Upper lobe of right lung (tissue), 1 donor: ENCODE measurements around the gene PDYN. TPM values are rescaled to one million over a fixed set of nuclear protein-coding genes. Genes with fewer than 3 reads are reported as not detected.

ENCODE experiments used
- ATAC-seq: fragments of 200-7000 bp; cut with Tn5 transposase; one replicate; pipeline ENCODE4 v1.9.1; 2020; ENCODE audit warnings: mild to moderate bottlenecking, moderate library complexity
- DNase-seq: peaks from one replicate; pipeline ENCODE4 v3.0.0-alpha.2; 2020
- H3K27ac ChIP-seq: fragments of 200-600 bp; one replicate; pipeline ENCODE4 v1.8.0; 2022
- H3K27me3 ChIP-seq: fragments of 200-600 bp; one replicate; pipeline ENCODE4 v1.8.0; 2022; ENCODE audit warnings: mild to moderate bottlenecking
- H3K36me3 ChIP-seq: fragments of 200-600 bp; one replicate; pipeline ENCODE4 v1.8.0; 2022
- H3K4me1 ChIP-seq: fragments of 200-600 bp; one replicate; pipeline ENCODE4 v1.8.0; 2022
- H3K4me3 ChIP-seq: fragments of 200-600 bp; one replicate; pipeline ENCODE4 v1.8.0; 2022; ENCODE audit warnings: mild to moderate bottlenecking
- H3K9me3 ChIP-seq: fragments of 200-600 bp; one replicate; pipeline ENCODE4 v1.8.0; 2022
- CTCF ChIP-seq: fragments of 200-600 bp; IDR thresholded peaks from one replicate; pipeline ENCODE4 v1.8.0; 2022; ENCODE audit warnings: antibody characterized with exemption
- intact Hi-C: fragments of 100-400 bp; cut with DNase I; formaldehyde crosslinking; loops from one replicate; pipeline ENCODE4 v1.11.0; 2022
- total RNA-seq: library from RNA; stranded (reverse); fragmentation: NEBNext Ultra II Directional; extraction: Animal tissue kit (Norgen Biotek cat#: 25700); gene quantifications from one replicate; pipeline ENCODE4 v1.2.1, GENCODE V29; 2021
- donor health status: DM: no; HTN: yes; CAD: no; lungs with severe emphysema.

PDYN gene
- total RNA-seq, 1 donor from 2014 or later = not detected

DNA sequence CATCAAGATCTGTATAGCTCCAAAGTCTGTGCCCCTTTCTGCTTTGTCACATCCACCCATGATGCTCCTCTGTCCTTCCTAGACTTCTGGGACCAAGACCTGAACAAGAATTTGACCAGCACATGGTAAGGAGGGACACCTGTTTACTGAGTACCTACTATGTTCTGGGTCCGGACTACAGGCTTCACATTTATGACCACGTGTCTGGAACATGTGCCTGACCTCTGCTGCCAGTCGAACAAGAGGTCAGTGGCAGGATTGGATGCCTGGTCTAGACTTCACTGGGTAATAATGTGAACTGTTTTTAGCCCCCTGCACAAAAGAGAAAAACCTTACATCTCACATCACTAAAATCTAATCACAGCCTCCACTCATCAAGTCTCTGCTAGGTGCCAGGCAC is 7.3 kb upstream of the PDYN start:
- Histone ChIP-seq H3K9me3 (no peaks in the 10 kb centered on the region), H3K4me1 (no peaks in the 10 kb centered on the region), H3K27ac (no peak overlapping the region), H3K36me3 (no peaks in the 10 kb centered on the region), H3K4me3 (no peak overlapping the region), H3K27me3 (peaks cover 51% of the 10 kb centered on the region)
- ATAC-seq = no peak
- intact Hi-C loops = no loop called here
- TF ChIP-seq CTCF = no peak
- DNase-seq = no peak

DNA sequence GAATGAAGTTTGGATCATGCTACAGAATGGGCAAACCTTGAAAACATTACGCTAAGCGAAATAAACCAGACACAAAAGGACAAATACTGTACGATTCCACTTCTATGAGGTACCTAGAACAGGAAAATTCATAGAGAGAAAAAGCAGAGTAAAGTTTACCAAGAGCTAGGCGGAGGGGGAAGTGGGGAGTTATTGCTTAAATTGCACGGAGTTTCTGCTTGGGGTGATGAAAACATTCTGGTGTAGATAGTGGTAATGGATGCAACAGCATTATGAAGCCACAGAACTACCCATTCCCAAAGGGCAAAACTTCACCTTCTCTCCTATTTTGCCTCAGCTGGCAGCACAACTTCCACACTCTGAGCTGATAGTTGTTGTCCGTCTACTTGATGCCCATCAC is 6.4 kb upstream of the PDYN start:
- no peaks in the 10 kb centered on the region for H3K9me3 ChIP-seq
- no peaks in the 10 kb centered on the region for H3K36me3 ChIP-seq
- no peak overlapping the region for H3K27ac ChIP-seq
- intact Hi-C loops = no loop called here
- DNase-seq (no peak), ATAC-seq (peak; percentile 61)
- H3K4me1 ChIP-seq = no peaks in the 10 kb centered on the region
- peaks cover 51% of the 10 kb centered on the region for H3K27me3 ChIP-seq
- no peak overlapping the region for H3K4me3 ChIP-seq
- TF ChIP-seq CTCF = no peak

- no peak for DNase-seq
- H3K4me1 ChIP-seq = no peaks in the 10 kb centered on the region
- peaks cover 46% of the 10 kb centered on the region for H3K27me3 ChIP-seq
- TF ChIP-seq CTCF = no peak
- no peak for ATAC-seq
- no peak overlapping the region for H3K27ac ChIP-seq
- no peak overlapping the region for H3K4me3 ChIP-seq
- H3K36me3 ChIP-seq = no peaks in the 10 kb centered on the region
- H3K9me3 ChIP-seq = no peaks in the 10 kb centered on the region
- intact Hi-C loops = no loop called here
These were observed 4.9 kb upstream of the PDYN start for GRCh38 chr20:1998715-1999114.

DNA sequence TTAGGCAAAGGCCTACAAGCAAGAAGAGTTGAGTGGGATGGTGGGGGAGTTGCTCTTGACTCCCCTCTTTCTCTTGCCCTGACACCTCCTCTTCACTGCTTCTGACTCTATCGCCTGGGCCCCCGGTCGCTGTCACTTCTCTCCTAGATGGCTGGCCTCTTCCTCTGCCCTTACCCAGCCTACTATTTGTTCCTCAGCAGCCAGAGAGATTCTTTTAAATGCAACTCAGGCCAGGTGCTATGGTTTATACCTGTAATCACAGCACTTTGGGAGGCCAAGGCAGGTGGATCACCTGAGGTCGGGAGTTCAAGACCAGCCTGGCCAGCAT is 4.3 kb upstream of the PDYN start:
- no peaks in the 10 kb centered on the region for H3K9me3 ChIP-seq
- no peaks in the 10 kb centered on the region for H3K4me1 ChIP-seq
- intact Hi-C loops = no loop called here
- H3K36me3 ChIP-seq = no peaks in the 10 kb centered on the region
- H3K4me3 ChIP-seq = no peak overlapping the region
- H3K27ac ChIP-seq = no peak overlapping the region
- TF ChIP-seq CTCF = no peak
- ATAC-seq (no peak), DNase-seq (no peak)
- H3K27me3 ChIP-seq = peaks cover 44% of the 10 kb centered on the region

DNA sequence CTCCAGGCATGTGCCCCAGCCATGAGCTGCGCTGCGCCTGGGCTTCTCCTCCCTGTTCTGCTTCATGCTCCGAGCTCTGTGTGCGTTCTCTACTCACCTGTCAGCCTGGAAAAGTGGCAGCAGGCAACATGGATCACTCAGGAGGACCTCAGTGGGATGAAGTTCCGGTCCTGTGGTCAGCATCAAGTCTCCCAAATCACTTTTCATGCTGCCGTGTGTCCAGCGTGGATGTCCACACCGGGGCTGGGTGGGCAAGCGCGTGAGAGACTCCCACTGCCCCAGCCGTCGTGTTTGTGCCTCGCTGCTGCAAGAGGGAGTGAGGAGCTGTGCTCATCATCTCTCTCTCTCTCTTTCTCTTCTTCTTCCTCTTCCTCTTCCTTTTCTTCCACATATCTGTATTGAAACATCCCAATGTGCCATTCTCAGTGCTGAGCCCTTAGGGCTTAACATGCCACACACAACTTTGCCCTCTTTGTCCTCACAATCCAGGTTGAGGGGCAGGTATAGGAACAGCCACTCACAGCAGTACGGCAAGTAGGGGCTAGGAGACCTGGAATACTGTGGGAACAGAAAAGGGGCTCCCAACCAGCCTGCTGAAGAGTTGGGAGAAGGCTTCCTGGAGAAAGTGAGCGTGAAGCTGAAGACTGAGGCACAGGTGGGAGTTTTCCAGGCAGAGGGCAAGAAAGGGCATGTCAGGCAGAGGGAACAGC is 3.8 kb upstream of the PDYN start:
- DNase-seq (no peak), ATAC-seq (no peak)
- no peak for TF ChIP-seq CTCF
- intact Hi-C loops = no loop called here
- Histone ChIP-seq H3K4me1 (no peaks in the 10 kb centered on the region), H3K36me3 (no peaks in the 10 kb centered on the region), H3K4me3 (no peak overlapping the region), H3K9me3 (no peaks in the 10 kb centered on the region), H3K27me3 (peaks cover 42% of the 10 kb centered on the region), H3K27ac (no peak overlapping the region)
